NCI-H1417 (cell line): ENCODE data around the gene COL8A1.
"Not testable (repeated sequence)": the region's sequence is repeated elsewhere in the genome, so short reads cannot be mapped to it uniquely, and the experiment has no call there.

Experiments used
- DNase-seq, 3 experiments: peaks; one replicate each; lab custom pipeline; 2025; lab: John Stamatoyannopoulos, UW

Gene COL8A1

DNA sequence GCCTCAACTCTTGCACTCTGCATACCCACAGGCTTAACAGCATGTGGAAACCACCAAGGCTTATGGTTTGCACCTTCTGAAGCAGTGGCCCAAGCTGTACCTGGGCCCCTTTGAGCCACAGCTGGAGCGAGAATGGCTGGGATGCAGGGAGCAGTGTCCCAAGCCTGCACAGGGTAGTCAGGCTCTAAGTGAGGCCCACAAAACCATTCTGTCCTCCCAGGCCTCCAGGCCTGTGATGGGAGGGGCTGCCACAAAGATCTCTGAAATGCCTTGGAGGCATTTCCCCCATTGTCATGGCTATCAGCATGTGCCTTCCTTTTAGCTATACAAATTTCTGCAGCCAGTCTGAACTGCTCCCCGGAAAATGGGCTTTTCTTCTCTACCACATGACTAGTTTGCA is 166.8 kb downstream of the COL8A1 start:
- no peak for DNase-seq

DNA sequence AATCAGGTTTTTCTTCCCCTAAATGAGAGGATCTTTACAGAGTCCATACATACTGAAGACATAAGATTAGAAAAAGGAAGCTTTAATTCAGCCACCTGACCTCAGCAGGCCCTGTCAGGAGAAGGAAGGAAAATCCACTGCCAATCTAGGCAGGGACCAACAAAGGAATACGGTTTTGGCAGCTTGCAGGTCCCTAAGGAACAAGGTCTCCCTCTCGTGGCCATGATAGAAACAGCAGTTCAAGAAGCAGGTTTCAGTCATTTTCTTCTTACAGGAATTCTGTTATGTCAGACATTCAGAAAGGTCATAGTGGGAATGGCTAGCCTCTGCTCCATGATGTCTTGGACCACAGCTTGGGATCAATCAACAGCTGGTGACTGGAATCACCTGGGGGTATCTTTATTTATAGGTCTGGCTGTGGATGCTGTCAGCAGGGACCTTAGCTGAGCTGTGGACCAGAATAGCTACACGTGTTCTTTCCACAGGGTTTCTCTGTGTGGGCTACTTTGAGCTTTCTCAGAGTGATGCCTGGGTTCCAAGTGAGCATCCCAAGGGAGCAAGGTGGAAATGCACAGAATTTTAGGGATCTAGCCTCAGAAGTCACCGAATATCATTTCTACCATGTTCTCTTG is 169.9 kb downstream of the COL8A1 start:
- peak; percentile 18 to 65 (median 55) for DNase-seq

- DNase-seq = no peak
Observed at GRCh38 chr3:99809565-99809964, 171.2 kb downstream of the COL8A1 start.

- DNase-seq = no peak
Observed at GRCh38 chr3:99810403-99810802, 172.0 kb downstream of the COL8A1 start.

GRCh38 chr3:99817047-99817436 is 178.6 kb downstream of the COL8A1 start:
- peak in 1 of 3 experiments; percentile 30 for DNase-seq

DNA sequence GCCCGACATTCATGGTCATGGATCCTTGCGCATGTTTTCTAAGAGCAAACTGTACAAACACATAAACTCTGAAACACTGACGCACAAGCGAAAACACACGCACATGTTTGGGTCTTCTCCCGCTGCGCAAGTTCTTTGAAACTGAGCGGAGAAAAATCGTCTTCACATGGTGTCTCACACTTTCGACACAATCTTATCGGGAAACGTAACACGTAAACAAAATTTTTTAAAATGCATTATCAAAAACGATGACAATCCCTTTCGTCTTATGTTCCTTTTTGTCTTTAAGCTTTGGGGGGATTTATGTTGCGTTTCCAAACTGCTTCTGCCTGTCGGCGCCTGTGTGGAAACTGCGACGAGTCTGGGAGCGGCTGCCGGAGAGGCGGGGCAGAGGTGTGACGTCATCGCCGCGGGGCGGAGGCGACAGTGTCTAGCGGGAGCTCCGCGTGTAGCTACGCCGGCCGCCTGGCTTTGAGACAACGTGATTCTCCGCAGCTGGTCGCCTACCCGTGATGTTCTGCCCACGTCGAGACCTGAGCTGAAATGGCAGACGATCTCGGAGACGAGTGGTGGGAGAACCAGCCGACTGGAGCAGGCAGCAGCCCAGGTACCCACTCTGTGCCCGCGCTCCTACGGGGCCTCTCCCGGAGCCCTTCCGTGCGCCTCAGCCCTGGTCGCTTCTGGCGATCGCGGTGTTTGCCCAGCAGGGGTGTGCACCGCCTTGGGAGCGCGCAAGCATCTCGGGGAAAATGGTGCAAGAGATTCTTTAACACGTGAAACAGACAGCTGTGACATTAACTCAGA is 179.2 kb downstream of the COL8A1 start, which contains the start of gene CMSS1:
TSS of gene CMSS1 (plus strand) at position 426 of the 804 bp plus-strand sequence.
- peak; percentile 90 to 97 (median 94) for DNase-seq

GRCh38 chr3:99818818-99819217 is 180.4 kb downstream of the COL8A1 start:
- no peak for DNase-seq

DNA sequence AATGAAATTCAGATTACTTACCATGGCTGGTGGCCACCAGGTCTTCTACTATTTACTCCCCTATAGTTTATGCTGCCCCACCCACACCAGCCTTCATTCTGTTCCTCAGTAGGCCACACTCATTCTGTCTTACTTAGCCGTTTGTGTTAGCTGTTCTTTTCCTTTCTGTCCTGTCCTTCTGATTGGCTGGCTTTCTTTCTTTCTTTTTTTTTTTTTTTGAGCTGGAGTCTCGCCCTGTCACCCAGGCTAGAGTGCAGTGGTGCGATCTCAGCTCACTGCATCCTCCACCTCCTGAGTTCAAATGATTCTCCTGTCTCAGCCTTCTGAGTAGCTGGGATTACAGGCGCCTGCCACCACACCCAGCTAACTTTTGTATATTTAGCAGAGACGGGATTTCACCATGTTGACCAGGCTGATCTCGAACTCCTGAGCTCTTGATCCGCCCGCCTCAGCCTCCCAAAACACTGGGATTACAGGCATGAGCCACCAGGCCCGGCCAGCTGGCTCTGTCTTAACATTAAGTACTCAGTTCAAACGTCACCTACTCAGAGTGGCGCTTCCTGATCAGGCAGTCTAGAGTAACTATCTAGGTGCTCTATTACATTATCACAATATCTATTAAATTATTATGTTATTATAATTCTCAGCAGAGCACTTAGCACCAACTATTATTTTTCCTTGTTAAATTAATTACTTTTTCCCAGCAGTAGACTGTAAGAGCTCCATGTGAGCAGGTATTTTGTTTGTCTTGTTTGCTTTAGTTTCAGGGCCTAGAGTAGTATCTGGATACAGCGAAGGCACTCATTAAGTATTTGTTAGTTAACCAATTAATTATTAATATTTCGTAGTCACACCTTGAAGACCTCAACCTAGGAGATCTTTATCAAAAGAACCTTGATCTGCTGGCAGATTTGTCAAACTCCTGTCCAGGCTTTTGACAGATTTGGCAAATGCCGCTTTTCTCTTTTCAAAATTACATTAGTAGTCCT is 185.6 kb downstream of the COL8A1 start:
- peak in 1 of 3 experiments; percentile 33 for DNase-seq

- DNase-seq = no peak
Observed at GRCh38 chr3:99825004-99825640, 186.7 kb downstream of the COL8A1 start.

DNA sequence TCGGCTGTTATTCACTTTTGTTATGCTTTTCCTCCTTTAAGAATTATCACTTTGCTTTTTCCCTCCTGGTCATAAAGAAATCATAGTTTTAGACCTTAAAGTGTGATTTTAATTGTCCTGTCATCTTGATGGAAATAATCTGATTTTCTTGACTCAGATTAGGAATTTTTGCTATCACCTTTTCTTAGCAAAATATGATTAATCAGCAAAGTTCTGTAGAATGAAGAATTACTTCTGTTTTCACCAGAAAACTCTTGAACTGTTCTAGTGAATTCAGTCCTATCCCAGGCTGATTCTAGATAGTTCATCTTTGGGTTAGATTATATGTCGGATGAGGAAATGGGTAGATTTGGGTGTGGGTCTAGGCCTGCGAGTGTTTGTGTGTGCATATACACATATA is 191.4 kb downstream of the COL8A1 start:
- no peak for DNase-seq

DNA sequence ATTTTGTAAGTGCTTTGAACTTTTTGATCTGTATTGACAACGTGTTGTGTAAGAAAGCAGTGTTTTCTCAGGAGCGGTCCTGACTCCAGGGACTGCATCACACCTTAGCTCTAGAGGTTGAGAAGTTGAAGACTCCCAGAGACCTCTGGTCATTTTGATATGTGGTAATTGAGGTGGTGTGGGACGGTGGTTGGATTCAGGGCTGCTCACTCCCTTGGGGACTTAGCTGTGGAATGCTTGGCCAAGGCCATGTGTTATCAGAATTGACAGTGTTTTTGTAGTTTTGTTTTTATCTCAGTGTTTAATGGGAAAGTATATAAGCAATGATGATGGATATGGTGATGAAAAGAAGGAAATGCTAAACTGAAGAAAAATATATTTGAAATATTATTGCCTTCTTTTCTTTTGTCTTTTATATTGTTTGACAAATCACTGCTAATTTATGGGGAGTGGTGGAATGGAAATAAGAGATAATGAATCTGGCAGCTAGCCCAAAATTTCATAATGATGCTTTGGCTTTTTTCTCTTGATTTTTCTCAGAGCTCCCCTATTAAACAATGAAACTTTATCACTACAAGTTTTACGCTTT is 195.3 kb downstream of the COL8A1 start:
- no peak for DNase-seq

DNA sequence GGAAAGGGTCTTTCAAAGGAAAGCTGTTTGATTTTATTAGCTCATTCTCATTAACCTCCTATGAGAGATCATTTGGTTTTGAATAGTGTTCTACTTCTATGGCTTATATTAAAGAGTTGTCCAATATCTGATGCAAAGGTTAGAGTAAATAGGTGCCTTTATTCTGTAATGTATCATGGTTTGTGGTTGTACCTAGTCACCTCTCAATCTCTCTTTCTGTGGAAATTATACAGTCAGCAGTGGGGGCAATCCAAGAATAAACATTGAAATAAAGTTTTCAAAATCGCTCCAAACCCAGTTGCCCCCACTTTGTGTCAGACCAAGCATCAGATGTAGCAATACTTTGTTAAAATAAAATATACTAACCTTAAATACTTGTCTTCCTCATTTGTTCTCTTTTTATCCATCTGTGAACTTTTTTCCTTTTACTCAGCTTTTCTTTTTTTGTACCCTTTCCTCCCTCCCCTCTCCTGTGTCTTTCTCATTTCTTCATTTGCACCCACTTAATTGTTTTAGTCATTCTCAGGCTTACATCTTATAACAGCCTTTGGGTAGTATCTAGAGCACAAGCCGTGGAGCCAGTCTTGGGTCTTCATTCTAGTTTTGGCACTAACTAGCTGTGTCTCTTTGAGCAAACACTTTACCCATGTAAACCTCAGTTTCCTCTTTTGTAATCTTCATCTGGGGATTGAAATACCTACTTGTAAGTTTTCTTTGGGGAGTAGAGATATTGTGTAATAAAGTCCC is 196.0 kb downstream of the COL8A1 start:
- no peak for DNase-seq

DNA sequence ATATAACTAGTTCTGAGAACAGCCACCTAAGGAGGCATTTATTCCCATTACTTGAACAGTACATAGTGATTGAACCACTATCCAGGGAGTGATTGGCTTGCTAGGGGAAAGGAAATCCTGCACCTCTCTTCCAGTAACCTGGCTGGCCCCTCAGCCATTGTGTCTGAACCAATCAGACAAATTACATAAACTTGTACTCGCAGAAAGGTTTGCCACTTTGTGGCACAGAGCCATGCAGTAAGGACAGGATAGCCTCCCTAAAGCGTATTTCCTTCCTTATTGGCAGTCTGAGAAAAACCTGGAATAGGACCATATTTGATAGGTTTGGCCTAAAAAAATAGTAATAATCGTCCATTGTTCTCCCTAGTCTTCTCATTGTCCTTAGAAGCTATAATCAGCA is 198.3 kb downstream of the COL8A1 start:
- no peak for DNase-seq

- DNase-seq = no peak
Observed at GRCh38 chr3:99837715-99838114, 199.3 kb downstream of the COL8A1 start.

GRCh38 chr3:99838755-99839154 is 200.4 kb downstream of the COL8A1 start:
- no peak for DNase-seq

DNA sequence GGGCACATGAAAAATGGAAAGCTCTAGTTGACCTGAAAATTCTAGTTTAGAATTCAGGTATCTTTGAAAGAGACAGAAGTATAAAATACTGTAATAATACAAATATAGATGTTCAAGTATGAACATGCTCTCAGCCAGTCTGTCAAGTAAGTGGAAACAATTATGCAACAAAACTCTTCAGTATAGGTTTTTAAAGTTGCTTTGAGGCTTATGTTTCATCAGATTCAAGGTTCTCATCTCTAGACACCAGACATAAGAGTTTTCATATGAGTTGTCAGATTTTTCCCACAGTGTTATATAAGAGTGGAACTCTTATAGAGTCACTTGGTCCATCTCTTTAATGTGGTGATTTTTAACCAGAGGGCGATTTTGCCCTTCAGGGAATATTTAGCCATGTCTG is 201.2 kb downstream of the COL8A1 start:
- DNase-seq = no peak

DNA sequence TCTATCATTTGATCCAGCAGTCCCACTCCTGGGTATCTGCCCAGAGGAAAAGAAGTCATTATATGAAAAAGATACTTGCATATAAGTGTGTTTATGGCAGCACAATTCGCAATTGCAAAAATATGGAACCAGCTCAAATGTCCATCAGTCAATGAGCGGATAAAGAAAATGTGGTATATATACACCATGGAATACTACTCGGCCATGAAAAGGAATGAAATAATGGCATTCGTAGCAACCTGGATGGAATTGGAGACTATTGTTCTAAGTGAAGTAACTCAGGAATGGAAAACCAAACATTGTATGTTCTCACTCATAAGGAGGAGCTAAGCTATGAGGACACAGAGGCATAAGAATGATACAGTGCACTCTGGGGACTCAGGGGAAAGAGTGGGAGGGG is 203.6 kb downstream of the COL8A1 start:
- not testable (repeated sequence) for DNase-seq

DNA sequence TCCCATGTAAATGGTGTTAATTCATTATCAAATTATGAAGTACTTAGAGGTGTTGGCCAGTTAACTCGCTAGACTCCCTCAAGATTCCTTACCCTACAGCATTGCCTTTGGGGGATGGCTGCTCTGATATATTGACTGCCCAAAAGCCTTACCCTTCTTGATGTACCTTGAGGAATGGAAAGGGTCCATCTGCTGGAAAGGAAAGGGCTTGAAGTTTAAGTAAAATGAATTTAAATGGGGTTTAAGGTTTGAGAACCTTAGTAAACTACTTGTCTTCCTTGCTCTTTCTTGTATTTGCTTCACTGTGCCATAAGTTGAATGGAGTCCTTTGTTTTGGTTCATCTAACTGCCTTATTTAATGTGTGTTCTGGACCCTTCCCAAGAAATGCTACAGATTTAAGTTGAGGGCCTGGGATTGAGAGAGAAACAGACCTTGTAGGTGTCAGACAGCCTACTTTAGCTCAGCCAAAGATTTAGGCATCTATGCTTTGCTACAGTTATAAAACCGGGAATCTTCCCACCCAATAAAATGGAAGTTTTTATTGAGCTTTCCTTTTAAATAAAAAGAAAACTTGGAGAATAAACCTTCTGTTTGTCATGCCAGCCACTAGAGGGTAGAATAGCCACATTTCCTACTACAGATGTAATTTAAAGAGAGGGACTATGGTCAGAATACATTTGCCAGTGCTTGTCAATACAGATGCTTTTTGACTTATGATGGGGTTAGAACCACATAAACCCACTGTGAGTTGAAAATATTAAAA is 204.6 kb downstream of the COL8A1 start:
- DNase-seq = peak in 2 of 3 experiments; percentile 3 to 54

DNA sequence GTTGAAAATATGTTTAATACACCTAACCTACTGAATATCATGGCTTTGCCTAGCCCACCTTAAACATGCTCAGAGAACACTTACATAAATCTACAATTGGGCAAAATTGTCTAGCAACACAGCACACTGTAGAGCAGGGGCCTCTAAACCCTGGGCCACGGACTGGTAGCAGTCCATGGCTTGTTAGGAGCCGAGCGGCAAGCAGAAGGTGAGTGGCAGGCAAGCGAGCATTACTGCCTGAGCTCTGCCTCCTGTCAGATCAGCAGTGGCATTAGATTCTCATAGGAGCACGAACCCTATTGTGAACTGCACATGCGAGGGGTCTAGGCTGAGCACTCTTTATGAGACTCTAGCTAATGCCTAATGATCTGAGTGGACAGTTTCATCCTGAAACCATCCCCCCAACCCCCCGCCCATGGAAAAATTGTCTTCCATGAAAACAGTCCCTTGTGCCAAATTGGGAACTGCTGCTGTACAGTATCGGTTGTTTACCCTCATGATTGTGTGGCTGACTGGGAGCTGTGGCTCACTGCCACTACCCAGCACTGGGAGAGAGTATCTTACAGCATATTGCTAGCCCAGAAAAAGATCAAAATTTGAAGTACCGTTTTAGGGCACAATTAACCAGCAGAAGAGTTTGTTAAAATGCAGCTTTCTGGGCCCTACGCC is 205.3 kb downstream of the COL8A1 start:
- no peak for DNase-seq
